Measurements from ENCODE around the gene RD3L. TPM values are rescaled to one million over a fixed set of nuclear protein-coding genes. Genes with fewer than 3 reads are reported as not detected.
"Not testable (repeated sequence)": the region's sequence is repeated elsewhere in the genome, so short reads cannot be mapped to it uniquely, and the experiment has no call there.

RD3L gene
- total RNA-seq, 1 donor from 2014 or later, result not detected

GRCh38 chr14:103927566-103927965, 14.8 kb downstream of the RD3L start:
- DNase-seq, result no peak

- no peak for DNase-seq
Observed at GRCh38 chr14:103925316-103925715, 17.0 kb downstream of the RD3L start.

GRCh38 chr14:103923863-103924262, 18.5 kb downstream of the RD3L start:
- no peak for DNase-seq

GRCh38 chr14:103921855-103922200, 20.5 kb downstream of the RD3L start:
- DNase-seq, result not testable (repeated sequence)

- peak; percentile 96 for DNase-seq
Observed at GRCh38 chr14:103920981-103921854, 21.1 kb downstream of the RD3L start.

GRCh38 chr14:103916636-103917262, 25.6 kb downstream of the RD3L start:
- no peak for DNase-seq

- DNase-seq, result no peak
Observed at GRCh38 chr14:103915616-103916015, 26.7 kb downstream of the RD3L start.

GRCh38 chr14:103910984-103911383, 31.3 kb downstream of the RD3L start:
- no peak for DNase-seq

- peak; percentile 89 for DNase-seq
Observed at GRCh38 chr14:103910262-103910935, 31.9 kb downstream of the RD3L start.

- DNase-seq, result no peak
Observed at GRCh38 chr14:103909531-103910261, 32.6 kb downstream of the RD3L start.

- DNase-seq, result no peak
Observed at GRCh38 chr14:103908580-103908979, 33.7 kb downstream of the RD3L start.

- DNase-seq, result no peak
Observed at GRCh38 chr14:103905842-103906456, 36.4 kb downstream of the RD3L start.

- no peak for DNase-seq
Observed at GRCh38 chr14:103904493-103905107, 37.7 kb downstream of the RD3L start.

GRCh38 chr14:103899833-103900232, 42.5 kb downstream of the RD3L start:
- no peak for DNase-seq

GRCh38 chr14:103899316-103899715, 43.0 kb downstream of the RD3L start:
- DNase-seq, result no peak

GRCh38 chr14:103898711-103899110, 43.6 kb downstream of the RD3L start:
- DNase-seq, result no peak

- no peak for DNase-seq
Observed at GRCh38 chr14:103898204-103898603, 44.1 kb downstream of the RD3L start.

- no peak for DNase-seq
Observed at GRCh38 chr14:103897075-103897947, 45.0 kb downstream of the RD3L start.

GRCh38 chr14:103896578-103896977, 45.8 kb downstream of the RD3L start:
- DNase-seq, result no peak

- no peak for DNase-seq
Observed at GRCh38 chr14:103894723-103895059, 47.6 kb downstream of the RD3L start.

All from tongue (tissue), 2 donors.